HUES6 (cell line): ENCODE measurements around the gene CKB.

Experiments
- H3K27ac ChIP-seq: 2 replicates; pipeline ENCODE4 v1.7.0; 2013; ENCODE audit warnings: low read depth, mild to moderate bottlenecking, low read length, inconsistent platforms
- H3K27me3 ChIP-seq: 2 replicates; pipeline ENCODE4 v1.6.1; 2013; ENCODE audit warnings: low read length; ENCODE audit not compliant: control insufficient read depth, insufficient read depth
- H3K36me3 ChIP-seq: 2 replicates; pipeline ENCODE4 v1.6.1; 2013; ENCODE audit warnings: low read length; ENCODE audit not compliant: control insufficient read depth, insufficient read depth
- H3K4me1 ChIP-seq: 2 replicates; pipeline ENCODE4 v1.6.1; 2013; ENCODE audit warnings: low read length; ENCODE audit not compliant: control insufficient read depth, insufficient read depth
- H3K4me3 ChIP-seq: 2 replicates; pipeline ENCODE4 v1.5.1; 2013; ENCODE audit warnings: low read depth, low read length
- H3K9ac ChIP-seq: one replicate; pipeline ENCODE4 v1.6.1; 2013; ENCODE audit warnings: mild to moderate bottlenecking, low read length
- H3K9me3 ChIP-seq: 2 replicates; pipeline ENCODE4 v1.6.1; 2013; ENCODE audit warnings: low read depth, low read length; ENCODE audit not compliant: control insufficient read depth, insufficient read depth

CKB gene

DNA sequence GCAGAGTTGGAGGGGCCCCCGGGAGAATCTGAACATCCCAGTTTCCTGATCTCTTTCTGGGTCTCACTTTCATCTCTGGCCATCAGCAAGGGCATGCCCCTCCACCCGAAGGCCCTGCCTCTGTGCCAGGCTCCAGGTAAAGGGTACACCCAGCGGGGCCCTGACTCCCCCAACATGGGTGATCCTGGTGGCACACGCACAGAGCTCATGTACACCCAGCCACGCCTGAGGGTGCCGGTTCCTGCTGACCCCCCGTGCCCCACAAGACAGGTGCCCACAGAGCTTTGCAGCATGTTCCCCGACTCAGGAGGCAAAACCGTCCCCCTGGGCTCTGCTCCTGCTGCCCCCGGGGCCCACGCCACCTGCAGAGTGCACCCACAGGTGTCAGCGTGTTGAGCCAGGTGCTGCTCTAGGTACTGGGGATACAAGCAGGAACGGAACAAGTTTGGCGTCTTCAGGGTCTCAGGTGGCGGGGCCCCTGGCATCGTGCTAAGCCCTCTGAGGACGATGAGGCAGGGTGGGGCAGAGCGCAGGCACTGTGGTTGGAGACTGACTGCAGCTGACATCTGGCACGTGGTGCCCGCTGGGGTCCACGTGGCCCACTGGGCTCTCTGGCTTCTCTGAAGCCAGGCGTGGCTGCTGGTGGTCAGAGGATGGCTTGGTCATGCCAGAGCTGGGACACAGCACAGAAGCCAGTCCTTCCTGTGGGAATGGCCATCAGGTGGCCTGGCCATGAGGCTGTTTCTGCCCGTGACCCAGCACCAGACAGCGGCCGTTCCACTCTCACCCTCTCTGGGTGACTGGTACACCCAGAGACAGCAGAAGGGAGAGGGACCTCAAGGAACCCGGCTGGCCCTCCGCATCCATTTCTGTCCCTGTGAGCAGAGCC is 26.1 kb upstream of the CKB start:
- Histone ChIP-seq H3K9me3 (no peaks in the 10 kb centered on the region), H3K27ac (no peak overlapping the region), H3K4me1 (peaks cover 9% of the 10 kb centered on the region), H3K36me3 (no peaks in the 10 kb centered on the region), H3K4me3 (no peak overlapping the region), H3K9ac (no peak overlapping the region), H3K27me3 (no peaks in the 10 kb centered on the region)

DNA sequence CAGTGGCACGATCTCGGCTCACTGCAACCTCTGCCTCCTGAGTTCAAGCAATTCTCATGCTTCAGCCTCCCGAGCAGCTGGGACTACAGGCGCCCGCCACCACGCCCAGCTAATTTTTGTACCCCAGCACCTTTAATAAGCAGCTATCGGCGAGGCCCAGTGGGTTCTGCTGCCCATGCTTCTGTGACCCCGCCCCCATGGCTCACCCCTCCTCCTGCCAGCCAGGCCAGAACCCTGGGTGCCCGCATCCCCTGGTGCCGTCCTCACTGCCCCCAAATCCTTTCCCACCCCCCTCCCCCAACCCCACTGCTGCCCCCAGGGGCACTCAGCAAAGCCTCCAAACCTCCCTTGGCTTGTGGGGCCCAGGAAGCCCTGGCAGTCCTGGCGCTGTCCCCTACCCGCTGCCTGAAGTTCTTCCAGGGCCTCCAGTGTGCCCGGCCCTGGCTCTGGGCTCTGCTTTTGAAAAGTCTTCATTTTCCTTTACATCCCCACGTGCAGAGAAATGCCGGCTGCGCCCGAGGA is 25.4 kb upstream of the CKB start:
- Histone ChIP-seq H3K4me3 (no peak overlapping the region), H3K9ac (no peak overlapping the region), H3K36me3 (no peaks in the 10 kb centered on the region), H3K27me3 (no peaks in the 10 kb centered on the region), H3K27ac (no peak overlapping the region), H3K4me1 (peaks cover 16% of the 10 kb centered on the region), H3K9me3 (no peaks in the 10 kb centered on the region)

DNA sequence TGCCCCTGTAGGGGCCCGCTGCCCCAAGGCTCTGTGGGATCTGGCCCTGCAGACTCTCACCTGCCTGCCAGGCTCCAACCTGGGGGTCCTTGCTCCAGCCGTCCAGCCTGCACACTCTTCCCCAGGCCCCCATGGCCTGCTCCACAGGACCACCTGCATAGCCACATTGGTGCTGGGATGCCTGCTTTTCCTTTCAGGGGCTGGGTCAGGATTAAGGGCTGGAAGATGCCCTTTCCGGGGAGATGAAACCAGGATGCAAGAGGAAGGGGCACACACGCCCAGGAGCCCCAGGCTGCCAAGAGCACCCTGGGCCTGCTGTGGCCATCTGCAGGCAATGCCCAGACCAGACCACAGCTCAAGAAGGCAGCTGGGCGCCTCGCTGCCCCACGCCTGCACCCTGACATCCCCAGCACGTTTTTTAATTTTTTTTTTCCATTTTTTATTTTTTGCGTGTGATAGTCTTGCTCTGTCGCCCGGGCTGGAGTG is 24.9 kb upstream of the CKB start:
- Histone ChIP-seq H3K27me3 (no peaks in the 10 kb centered on the region), H3K27ac (no peak overlapping the region), H3K9me3 (no peaks in the 10 kb centered on the region), H3K9ac (no peak overlapping the region), H3K4me3 (no peak overlapping the region), H3K4me1 (peaks cover 20% of the 10 kb centered on the region), H3K36me3 (no peaks in the 10 kb centered on the region)

DNA sequence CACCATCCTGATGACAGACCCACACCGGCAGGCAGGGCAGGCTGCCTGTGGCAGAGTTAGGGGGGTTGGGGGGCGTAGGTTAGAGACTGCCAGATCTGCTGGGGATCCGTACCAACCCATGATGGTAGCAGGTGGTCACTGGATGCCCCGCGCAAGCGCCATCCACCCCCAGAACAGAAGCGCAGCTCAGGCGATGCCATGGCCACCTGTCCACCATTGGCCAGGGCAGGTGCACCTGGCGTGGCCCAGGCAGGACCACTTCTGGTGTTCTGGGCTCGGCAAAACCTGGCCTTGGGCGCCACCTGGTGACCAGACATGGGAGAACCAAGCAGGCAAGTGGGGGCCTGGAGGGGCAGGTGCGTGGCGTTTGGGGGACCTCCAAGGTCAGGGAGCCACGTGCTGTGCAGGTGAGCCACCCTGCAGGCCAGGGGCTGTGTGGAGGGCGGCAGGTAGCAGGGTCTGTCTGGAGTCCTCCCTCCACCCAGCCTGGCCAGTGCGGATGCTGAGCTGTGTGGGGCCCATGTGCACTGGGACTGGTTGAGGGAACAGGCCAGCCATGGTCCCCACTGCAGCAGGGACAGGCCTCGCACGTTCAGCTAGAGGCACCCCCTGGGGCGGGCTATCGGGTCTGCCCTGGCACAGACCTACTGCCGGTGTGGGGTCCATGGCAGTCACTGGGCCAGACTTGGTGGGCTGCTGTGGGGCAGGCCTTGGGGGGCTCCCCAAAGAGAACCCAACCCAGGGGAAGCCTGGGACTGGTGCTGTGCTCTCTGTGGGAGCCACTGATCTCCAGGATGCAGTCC is 24.2 kb upstream of the CKB start:
- Histone ChIP-seq H3K27ac (no peak overlapping the region), H3K4me1 (peaks cover 26% of the 10 kb centered on the region), H3K27me3 (no peaks in the 10 kb centered on the region), H3K9ac (no peak overlapping the region), H3K36me3 (no peaks in the 10 kb centered on the region), H3K4me3 (no peak overlapping the region), H3K9me3 (no peaks in the 10 kb centered on the region)

DNA sequence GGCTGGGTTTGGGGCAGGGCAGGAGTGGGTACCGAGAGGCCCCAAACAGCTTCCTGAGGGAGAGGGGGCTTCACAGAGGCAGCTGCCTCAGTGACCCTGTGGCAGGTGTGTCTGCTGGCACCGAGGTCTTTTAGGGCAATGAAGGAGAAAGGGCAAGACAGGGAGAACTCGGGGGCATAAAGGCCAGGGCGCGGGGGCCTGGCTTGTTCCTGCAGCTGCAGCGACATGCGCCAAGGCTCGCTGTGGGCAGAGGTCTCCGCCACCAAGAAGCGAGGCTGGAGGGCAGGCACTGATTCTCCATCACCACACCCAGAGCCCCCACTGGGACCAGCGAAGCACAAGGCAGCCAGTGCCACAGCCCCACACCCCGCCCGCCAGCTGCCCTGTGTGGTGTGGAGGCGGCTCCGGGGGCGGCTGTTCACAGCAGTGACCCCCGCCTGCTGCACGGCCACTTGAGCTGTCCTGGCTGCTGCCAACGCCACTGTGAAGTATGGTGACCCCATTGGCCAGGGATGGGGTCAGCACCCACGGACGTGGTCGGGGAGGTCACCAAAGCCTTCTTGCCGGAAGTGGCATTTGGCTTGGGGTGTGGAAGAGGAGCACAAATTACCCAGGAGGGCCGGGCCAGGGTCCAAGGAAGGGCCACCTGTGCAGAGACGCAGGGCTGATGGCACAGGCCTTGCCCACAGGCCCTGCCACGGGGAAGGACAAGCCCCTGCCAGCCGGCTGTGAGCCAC is 23.5 kb upstream of the CKB start:
- Histone ChIP-seq H3K9me3 (no peaks in the 10 kb centered on the region), H3K4me3 (no peak overlapping the region), H3K27ac (no peak overlapping the region), H3K4me1 (peaks cover 34% of the 10 kb centered on the region), H3K9ac (no peak overlapping the region), H3K27me3 (no peaks in the 10 kb centered on the region), H3K36me3 (no peaks in the 10 kb centered on the region)

DNA sequence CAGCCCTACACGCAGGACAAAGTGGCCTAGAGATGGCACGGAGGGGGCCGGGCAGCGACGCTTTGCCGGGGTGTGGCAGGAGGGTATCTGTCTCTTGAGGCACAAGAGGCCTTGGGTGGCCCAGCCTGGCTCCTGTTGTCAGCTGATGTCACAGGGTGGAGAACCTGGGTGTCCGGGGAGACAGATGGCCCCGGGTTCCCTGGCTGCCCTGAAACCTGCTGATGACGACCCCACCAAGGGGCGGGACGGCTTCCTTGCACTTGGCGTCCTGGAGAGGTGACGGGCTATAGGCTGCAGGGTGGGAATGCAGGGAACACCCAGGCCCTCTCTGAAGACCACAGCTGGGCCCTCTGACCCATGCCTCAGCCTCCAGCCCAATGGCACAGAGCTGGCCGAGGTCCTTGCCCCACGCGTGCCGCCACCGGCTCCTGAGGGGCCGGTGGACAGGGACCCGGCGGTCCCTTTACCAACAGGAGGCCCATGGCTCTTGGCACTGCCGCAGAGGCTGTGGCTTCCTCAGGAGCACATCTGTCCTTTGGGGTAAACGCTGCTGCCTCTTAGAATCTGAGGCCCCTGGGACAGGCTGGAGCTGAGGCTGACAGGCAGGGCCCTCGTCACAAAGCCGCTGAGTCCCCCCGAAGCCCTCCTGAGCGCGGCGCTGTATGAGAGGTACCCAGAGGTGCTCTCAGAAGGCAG is 22.7 kb upstream of the CKB start:
- Histone ChIP-seq H3K4me3 (no peak overlapping the region), H3K9ac (no peak overlapping the region), H3K36me3 (no peaks in the 10 kb centered on the region), H3K27me3 (no peaks in the 10 kb centered on the region), H3K9me3 (no peaks in the 10 kb centered on the region), H3K4me1 (peaks cover 37% of the 10 kb centered on the region), H3K27ac (no peak overlapping the region)

DNA sequence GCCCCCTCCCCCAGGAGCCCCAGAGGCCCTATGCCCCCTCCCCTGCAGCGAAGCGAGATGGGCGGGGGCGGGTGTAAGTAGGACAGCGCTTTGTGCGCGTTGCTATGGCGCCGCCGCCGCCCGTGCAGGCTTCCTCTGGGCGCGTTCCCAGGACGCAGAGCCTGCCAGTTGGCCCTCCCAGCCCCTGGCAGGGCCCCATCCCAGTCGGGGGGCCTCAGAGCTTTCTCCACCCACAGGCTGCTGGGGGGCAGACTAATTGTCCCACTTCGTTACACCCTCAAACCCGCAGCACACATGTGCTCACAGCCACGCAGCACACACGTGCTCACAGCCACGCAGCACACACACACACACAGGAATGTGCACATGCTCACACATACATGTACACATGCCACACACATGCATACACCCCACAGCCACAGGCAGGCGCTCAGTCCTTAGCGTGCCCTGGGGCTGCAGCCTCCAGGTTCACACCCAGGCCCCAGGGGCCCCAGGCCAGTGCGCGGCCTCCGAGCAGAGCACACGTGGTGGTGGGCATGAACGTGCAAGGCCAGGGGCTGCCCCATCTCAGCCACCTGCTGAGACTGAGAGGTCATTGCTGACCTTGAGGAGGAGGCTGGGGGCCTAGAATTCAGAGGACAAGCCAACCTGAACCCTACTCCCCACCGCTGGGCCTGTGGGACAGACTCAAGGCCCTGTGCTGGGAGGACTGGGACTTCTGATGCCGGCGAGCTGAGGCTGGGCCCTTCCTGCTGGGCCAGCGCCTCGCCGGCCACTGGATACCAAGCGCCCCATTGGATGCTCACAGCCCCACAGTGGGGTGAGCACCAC is 22.0 kb upstream of the CKB start:
- Histone ChIP-seq H3K36me3 (no peaks in the 10 kb centered on the region), H3K4me1 (peaks cover 39% of the 10 kb centered on the region), H3K4me3 (no peak overlapping the region), H3K9ac (no peak overlapping the region), H3K27me3 (no peaks in the 10 kb centered on the region), H3K27ac (no peak overlapping the region), H3K9me3 (no peaks in the 10 kb centered on the region)

DNA sequence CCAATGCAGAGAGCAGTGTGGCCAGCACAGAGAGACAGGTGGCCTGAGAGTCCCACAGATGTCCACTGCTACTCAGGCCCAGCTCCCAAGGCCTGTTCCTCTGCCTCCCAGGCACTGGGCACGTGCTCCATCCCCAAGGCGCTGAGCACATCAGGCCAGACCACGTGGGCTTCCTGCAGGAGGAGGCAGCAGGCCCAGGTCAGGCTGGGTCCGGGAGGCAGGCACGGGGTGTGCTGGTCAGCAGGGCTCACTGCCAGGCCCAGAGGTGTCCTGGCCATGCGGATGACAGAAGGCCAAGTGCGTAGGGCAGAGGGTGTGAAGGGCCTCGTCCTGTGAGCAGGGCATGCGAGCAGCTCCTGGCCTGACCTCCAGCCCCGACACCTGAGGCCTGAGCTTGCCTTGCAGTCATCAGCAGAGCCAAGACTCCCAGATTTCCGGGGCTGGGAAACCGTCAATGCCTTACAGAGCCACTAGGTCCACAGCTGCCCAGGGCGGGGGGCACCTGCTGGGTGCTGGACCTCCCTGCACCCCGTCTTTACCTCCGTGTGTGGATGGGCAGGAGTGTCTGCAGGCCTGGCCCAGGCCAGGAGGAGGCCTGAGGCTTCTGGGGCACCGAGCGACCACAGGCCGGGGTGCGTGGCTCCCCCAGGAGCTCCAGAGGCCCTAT is 21.2 kb upstream of the CKB start:
- Histone ChIP-seq H3K9me3 (no peaks in the 10 kb centered on the region), H3K27ac (peak overlapping the region; percentile 97; the same call in 1 of the 2 replicates), H3K4me3 (no peak overlapping the region), H3K27me3 (no peaks in the 10 kb centered on the region), H3K9ac (peak overlapping the region; percentile 9), H3K4me1 (peaks cover 39% of the 10 kb centered on the region), H3K36me3 (no peaks in the 10 kb centered on the region)

DNA sequence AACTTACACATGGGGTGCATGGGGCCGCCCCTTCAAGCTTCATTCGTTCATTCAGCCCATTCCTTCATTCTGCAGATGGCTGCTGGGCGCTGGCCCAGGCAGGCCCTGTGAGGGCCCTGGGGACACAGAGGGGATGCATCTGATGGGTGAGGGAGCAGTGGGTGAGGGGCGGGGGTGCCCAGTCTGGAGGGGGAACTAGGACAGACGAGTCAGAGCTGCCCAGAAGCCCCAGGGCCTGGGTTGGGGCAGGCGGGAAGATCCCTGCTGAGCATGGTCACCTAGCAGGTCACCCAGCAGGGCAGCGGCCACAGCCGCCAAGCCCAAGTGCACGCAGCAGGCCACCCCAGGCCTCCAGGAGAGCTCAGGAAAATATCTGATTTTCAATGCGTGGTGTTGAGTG is 20.5 kb upstream of the CKB start:
- peaks cover 39% of the 10 kb centered on the region for H3K4me1 ChIP-seq
- peak overlapping the region; percentile 9 for H3K9ac ChIP-seq
- no peaks in the 10 kb centered on the region for H3K36me3 ChIP-seq
- H3K4me3 ChIP-seq = 0 out of 2 replicates have a peak overlapping the region, but pooled peaks have one; percentile 54
- no peaks in the 10 kb centered on the region for H3K9me3 ChIP-seq
- H3K27me3 ChIP-seq = no peaks in the 10 kb centered on the region
- H3K27ac ChIP-seq = peak overlapping the region; percentile 97
